ENCODE measurements around the gene CAMK2A.

DNA sequence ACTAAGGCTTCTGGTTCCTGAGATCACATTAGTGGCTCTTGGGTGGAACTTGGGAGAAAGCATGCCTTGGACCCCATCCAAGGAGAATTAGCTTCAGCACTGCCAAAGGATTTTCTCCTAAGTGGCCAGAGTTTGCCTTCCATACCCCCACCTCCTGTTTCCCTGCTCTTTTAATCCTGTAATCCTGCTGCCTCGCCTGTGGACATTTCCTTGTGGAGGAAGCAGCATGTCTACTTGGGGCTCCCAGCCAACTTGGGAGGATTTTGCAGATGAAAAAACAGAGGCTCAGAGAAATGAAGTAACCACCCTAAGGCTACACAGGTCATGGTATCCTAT, 11.6 kb upstream of the CAMK2A start:
- TF ChIP-seq POLR2A (IDR thresholded peaks at IDR 0.05) (no peak), EP300 (IDR thresholded peaks at IDR 0.05) (no peak)
- TF ChIP-seq, protein P1, sequence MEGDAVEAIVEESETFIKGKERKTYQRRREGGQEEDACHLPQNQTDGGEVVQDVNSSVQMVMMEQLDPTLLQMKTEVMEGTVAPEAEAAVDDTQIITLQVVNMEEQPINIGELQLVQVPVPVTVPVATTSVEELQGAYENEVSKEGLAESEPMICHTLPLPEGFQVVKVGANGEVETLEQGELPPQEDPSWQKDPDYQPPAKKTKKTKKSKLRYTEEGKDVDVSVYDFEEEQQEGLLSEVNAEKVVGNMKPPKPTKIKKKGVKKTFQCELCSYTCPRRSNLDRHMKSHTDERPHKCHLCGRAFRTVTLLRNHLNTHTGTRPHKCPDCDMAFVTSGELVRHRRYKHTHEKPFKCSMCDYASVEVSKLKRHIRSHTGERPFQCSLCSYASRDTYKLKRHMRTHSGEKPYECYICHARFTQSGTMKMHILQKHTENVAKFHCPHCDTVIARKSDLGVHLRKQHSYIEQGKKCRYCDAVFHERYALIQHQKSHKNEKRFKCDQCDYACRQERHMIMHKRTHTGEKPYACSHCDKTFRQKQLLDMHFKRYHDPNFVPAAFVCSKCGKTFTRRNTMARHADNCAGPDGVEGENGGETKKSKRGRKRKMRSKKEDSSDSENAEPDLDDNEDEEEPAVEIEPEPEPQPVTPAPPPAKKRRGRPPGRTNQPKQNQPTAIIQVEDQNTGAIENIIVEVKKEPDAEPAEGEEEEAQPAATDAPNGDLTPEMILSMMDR (IDR thresholded peaks at IDR 0.05): no peak
